Head of caudate nucleus (tissue), 42 donors: ENCODE results near the gene NAALADL2.
"Not testable (repeated sequence)": the region's sequence is repeated elsewhere in the genome, so short reads cannot be mapped to it uniquely, and the experiment has no call there.

Source experiments
- DNase-seq, 42 donors: peaks; one replicate each; pipeline versions ENCODE4 v3.0.0 to v3.0.0-alpha.2; 2020 to 2021; ENCODE audit warnings: mixed read lengths in 7 of 42
- intact Hi-C: fragments of 100-400 bp; cut with DNase I; formaldehyde crosslinking; loops from one replicate; pipeline ENCODE4 v1.15.0; 2022

Gene NAALADL2

DNA sequence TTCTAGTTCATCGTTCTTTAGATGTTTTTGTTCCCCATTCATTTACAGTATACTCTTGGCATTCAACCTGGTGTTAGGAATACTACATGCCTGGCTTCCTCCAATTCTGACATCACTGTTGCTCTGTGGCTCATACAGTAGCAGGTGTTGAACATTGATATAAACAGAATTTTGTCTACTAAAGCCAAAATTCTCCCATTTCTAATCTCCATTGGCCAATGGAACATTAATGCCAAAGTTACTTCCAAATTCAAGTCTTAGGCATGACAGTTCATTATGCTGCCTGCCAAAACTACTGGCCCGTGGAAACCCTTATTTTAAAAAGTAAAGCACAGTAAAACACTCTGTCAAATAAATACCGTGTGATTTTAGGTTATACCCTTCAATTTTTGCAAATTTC, 368.0 kb downstream of the NAALADL2 start:
- intact Hi-C loops: no loop called here
- DNase-seq: no peak

DNA sequence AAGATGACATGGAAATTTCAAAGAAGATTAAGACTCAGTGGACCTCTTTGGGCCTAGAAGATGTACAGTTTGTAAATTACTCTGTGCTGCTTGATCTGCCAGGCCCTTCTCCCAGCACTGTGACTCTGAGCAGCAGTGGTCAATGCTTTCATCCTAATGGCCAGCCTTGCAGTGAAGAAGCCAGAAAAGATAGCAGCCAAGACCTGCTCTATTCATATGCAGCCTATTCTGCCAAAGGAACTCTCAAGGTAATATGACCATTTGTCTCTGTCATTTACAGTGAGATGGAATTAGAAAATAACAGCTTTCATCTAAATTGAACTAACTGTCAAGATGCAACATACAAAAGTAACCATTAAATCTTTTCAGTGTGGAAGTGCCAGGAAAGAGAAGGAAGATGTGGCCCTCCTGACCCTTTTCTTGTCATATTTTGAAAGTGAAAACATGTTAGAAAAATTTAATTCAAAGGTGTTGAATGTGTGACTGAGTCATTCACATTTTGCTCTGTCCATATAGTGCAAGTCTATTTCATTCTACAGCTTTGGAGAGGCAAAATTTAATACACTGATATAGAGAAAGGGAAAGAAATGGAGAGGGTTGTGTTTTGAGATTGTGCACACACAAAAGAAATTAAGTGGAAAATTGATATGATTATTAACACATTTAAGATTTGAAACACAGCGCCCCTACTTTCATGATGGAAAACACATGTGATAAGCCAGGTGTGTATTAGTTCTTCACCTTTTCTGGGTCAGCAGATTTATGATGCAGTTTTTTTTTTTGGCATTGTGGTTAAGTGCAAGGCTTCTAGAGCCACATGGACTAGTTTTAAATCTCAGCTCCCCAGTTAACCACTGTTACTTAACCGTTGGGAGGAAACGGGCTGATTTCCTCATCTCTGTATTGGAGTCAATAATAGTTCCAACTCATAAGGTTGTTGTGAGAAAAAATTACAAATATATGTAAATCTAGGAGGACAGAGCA, 375.1 kb downstream of the NAALADL2 start:
- no peak for DNase-seq
- intact Hi-C loops: no loop called here

GRCh38 chr3:175238801-175239200, 379.7 kb downstream of the NAALADL2 start:
- peak in 1 of 42 donors; percentile 7 for DNase-seq
- intact Hi-C loops: no loop called here

DNA sequence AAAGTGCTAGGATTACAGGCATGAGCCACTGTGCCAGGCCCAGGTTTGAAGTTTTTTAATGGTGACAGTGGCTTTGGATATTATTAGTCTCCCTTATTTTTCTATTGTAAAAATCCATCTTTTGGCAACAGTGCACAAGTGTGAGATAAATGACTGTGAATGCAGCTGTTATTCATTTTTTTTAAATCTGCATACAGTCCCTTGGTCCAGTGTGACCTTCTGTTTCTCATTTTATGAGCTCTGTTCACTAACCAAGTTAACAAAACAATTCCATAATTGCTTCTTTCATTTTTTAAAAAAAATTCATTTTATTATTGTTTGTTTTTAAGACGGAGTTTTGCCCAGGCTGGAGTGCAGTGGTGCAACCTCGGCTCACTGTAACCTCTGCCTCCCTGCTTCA, 381.8 kb downstream of the NAALADL2 start:
- no peak for DNase-seq
- intact Hi-C loops: no loop called here

DNA sequence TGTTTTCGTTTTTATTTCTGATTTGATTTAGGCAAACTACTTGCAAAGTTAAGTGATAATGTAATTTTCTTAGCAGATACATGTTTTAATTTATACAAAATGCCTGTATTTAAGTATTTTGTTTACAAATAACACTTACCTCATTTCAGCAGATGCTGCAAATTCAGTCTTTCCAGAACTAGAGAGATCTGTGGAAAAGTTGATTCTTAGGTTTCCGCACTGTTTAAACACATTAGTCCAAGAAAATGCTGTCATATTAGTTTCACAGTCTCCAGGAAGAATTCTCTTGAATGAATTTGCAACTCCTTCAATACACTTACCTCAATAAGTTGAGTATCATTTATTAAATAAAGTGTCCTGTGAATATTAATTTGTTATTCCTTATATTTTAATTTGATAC, 383.1 kb downstream of the NAALADL2 start:
- no peak for DNase-seq
- intact Hi-C loops: no loop called here

DNA sequence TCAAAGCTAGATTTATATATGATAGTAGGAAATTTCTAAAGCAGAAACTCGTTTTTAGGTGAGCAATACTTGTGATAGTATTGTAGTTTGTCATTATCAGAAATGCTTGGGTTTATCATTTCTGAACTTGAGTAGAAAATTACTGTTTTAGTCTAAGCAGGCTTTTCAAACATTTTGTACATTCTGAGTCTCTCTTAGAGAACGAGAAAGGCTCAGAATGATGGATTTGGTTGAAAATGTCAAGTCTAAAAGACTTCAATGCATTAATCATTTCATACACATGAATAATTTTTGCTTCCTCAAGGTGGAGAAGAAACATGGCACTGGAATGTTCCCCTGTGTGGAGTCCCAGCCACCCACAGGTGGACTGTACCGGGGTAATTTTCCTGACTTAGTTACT, 387.1 kb downstream of the NAALADL2 start:
- intact Hi-C loops: no loop called here
- no peak for DNase-seq

DNA sequence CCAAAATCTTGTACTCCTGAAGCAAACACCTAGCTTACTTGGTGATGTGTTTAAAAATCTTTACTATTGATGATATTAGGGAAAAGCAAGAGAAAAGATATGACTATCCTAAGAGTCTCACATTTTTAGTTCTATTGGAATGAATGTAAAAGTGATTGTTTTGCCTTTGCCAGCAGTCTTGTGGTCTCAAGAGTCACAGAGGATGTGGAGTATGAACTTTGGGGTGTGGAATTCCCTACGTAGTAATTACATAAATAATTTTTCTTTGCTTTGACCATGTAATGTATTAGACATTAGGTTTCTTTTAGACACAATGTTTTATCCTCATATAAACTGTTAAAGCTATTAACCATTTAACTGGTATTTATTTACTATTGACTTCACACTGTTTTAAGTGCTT, 387.6 kb downstream of the NAALADL2 start:
- intact Hi-C loops: no loop called here
- no peak for DNase-seq

DNA sequence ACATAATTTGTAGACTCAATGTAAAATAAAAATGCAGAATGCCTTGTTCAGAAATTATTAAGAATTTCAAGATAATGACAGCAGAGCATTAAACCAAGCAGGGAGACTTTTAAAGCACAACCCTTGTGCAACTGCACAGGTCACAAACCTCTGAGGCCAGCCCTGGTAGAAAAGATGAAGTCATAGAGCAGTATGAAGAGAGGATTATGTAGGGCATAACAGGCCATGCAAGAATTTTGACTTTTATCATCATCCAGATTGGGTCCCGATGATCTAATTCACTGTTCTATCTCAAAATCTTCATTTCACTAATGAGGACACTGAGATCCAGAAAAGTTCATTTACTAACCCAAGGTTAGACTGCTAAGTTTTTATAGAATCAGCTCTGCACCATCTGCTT, 388.5 kb downstream of the NAALADL2 start:
- intact Hi-C loops: no loop called here

DNA sequence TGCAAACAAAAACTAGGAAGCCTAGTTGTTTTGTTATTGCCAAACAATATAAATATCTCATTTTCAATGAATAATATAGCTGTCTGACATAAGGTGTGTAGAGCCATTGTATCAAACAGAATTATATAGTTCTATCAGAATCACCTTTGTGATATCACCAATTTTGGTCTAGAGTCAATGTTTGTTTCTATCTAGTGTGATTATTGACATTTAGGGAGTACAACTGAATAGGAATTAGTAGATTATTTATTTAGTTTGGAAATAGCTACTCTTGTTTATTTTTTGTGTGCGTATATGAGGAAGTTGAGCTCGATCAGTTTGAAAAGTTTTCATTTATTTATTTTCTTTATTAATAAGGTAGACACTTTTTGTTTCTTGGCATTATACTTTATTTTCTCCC, 389.7 kb downstream of the NAALADL2 start:
- intact Hi-C loops: no loop called here
- no peak for DNase-seq

More for the DNA sequence above, 388.5 kb downstream of the NAALADL2 start:
- no peak for DNase-seq

DNA sequence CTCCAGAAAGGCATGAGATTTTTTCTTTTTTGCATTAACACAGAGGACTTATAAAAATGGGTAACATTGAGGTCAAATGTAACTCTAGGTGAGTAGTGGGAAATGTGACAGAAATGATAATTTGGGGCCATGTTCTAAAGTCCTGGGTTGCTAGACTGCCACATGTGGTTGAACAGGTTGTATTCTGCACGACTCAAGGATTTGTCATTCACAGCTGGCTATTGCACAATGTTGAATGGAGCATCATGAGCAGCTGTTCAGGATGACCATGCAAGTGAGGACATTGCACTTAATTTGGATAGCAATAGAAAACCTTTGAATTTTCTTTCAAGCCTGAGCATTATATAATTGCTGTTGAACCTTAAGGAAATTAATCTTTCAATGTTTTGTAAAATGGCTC, 396.6 kb downstream of the NAALADL2 start:
- DNase-seq: no peak
- intact Hi-C loops: no loop called here

- intact Hi-C loops: no loop called here
- no peak for DNase-seq
Measured at GRCh38 chr3:175257123-175257522, 398.0 kb downstream of the NAALADL2 start.

- intact Hi-C loops: no loop called here
- no peak for DNase-seq
Measured at GRCh38 chr3:175258763-175259162, 399.6 kb downstream of the NAALADL2 start.

DNA sequence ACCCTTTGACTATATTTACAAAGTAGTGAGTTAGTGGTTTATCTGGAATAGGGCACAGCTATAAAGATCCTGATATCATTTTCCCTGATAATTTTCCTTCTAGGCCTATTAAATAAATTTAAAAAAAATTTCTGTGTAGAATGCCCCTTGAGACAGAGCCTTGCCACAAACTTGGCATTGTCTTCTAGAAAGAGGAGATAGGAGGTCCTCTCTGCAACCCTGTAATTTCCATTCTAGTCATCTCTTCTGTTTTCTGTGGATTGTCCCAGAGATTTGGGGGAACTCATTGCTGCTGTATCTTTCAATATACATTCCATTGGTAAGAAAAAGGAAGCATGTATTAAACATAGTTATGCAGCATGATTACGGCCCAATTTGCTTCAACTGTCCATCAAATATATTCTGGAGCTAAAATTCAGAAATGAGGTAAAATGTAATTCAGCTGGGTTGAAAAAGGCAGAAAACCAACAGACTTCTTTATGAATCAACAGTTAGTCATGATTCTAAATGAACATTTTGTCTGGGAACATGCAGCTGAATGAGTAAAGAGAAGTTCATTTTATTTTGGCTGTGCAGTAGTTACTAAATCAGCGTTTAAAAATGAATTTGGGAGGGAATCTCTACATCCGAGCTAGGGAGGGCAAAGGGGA, 401.1 kb downstream of the NAALADL2 start:
- intact Hi-C loops: no loop called here
- DNase-seq: no peak

DNA sequence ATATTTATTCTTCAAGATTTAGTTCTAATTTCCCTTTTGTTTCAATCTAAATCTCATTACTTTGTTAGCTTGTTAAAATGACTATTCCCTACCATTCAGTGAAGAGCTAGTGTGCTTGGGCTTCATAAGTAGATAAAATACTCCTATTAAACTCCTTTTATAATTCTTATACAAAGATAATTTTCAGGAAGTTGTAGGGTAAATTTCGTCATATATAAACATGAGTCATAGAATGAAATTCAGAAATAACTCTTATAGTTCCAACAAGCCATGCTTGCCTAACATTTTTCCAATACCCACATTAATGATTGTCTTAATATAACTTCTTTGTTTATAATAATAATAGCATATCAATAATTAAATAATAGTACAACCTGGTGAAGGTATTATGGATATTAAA, 407.3 kb downstream of the NAALADL2 start:
- intact Hi-C loops: no loop called here
- no peak for DNase-seq

DNA sequence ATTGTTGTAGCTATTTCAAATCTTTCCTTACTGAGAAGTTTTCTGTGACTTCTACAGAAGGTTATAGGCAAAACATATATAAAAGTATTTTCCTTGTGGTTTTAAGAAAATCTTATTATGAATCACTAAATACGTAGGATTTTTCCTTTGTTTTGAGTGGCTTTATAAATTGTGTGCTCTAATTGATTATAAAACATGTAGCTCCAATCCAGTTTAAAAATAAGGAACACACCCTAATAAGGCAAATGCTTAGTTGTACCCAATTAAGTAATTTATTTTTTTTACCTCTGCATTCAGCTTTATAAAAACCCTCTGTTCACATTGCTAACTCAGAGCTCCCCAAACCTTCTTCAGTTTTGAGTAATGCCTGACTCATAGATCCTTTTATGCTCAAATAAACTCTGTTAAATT, 408.0 kb downstream of the NAALADL2 start:
- intact Hi-C loops: no loop called here
- no peak for DNase-seq

DNA sequence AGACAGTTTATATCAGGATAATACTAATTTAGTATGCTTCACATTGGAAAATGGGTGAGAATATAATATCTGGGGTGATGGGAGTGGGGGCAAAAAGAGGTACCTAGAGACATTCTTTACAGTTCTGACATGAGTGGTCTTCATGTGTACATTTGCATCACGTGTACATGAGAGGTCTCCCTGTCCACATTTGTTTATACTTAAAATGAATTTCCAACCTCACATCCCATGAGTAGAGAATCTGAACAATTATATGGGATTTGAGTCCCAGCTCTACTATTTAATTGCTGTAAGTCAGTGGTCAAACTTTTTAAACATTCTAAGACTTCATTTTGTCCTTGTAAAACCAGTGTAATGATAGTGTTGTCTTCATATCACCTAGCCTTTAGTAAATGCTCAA, 408.4 kb downstream of the NAALADL2 start:
- DNase-seq: no peak
- intact Hi-C loops: no loop called here

- intact Hi-C loops: no loop called here
- no peak for DNase-seq
Measured at GRCh38 chr3:175269394-175269793, 410.3 kb downstream of the NAALADL2 start.

DNA sequence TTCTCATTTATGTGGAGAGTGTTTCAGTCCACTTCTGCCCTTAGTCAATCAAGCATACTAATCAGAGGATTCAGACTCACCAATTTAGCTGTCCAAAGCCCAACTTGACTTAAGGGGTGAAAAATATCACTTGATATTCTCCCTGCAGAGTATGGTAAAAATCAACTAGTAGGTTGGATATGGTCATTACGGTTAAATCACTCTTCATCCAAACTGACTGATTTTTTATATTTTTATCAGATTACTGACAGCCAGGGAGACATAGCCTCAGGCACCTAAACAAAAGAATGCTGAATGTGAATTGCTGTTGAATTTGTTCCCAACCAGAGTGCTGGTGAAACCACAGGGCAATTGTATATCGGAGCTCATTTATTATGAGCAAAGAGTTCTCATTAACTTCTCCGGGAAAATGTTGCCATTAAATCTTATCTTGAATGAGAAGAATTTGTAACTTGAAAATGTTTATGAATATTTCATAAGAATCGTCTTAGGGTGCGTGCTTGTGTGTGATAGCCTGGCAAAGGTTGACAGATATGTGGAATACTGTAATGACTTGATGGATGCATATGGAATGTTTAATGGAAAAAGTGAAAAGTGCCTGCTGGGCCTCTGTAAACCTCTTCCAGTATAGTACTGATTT, 411.2 kb downstream of the NAALADL2 start:
- intact Hi-C loops: no loop called here
- DNase-seq: no peak

DNA sequence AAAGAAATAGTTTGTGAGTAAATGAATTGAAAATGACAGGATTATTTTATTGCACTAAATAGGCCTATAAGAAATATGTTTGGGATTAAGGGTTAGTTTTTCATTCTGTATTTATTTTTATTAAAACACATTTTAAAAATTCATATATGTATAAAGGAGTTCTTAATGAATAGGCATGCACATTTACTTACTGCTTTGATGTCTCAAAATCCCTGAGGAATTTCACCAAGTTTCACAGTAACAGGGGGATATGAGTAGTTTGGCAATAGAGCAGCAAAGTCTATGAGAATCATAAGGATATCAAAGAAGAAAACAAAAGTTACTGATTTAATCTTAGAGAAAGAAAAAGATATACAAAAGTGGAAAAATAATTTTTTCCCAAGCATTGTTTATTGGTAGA, 411.7 kb downstream of the NAALADL2 start:
- no peak for DNase-seq
- intact Hi-C loops: no loop called here

DNA sequence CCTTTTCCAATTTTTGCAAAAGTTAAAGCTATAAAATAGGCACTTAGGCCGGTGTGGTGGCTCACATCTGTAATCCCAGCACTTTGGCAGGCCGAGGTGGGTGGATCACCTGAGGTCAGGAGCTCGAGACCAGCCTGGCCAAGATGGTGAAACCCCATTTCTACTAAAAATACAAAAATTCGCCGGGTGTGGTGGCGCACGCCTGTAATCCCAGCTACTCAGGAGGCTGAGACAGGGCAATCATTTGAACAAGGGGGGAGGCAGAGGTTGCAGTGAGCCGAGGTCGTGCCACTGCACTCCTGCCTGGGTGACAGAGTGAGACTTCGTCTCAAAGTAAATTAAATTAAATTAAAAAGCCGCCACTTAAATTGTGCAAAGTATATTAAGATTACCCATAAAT, 412.3 kb downstream of the NAALADL2 start:
- intact Hi-C loops, DNase-seq: not testable (repeated sequence)
